ENCODE results near the gene POLR3B.

Gene POLR3B

DNA sequence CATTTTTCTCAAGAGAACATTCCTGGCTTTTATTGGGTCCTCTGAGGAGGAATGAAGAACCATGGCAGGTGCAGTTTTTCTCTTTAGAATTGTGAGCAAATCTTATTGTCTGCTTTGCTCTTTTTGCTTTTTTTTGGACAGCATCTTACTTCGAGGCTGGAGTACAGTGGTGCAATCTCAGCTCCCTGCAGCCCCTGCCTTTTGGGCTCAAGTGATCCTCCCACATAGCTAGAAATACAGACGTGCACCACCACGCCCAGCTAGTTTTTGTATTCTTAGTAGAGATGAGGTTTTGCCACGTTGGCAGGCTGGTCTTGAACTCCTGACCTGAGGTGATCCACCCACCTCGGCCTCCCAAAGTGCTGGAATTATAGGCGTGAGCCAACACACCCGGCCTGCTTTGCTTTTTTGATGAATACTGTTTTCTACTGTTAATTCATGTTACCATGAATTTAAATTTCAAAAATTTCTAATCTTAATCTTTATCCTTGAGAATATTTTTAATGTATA lies 71.5 kb downstream of the POLR3B start:
- ChIA-PET POLR2A (no interaction called here), CTCF (interaction anchor here (1.3 to 1.5 kb wide), 2 partner anchors 10 to 14 kb away, joined by 3 to 5 read pairs; no protein-coding TSS in a partner anchor)
- TF ChIP-seq, protein P1, sequence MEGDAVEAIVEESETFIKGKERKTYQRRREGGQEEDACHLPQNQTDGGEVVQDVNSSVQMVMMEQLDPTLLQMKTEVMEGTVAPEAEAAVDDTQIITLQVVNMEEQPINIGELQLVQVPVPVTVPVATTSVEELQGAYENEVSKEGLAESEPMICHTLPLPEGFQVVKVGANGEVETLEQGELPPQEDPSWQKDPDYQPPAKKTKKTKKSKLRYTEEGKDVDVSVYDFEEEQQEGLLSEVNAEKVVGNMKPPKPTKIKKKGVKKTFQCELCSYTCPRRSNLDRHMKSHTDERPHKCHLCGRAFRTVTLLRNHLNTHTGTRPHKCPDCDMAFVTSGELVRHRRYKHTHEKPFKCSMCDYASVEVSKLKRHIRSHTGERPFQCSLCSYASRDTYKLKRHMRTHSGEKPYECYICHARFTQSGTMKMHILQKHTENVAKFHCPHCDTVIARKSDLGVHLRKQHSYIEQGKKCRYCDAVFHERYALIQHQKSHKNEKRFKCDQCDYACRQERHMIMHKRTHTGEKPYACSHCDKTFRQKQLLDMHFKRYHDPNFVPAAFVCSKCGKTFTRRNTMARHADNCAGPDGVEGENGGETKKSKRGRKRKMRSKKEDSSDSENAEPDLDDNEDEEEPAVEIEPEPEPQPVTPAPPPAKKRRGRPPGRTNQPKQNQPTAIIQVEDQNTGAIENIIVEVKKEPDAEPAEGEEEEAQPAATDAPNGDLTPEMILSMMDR (IDR thresholded peaks at IDR 0.05; ENCODE audit: control extremely low read depth, extremely low read depth, low read depth, missing control alignments), result no peak
- DNase-seq (ENCODE audit: extremely low spot score), result no peak

DNA sequence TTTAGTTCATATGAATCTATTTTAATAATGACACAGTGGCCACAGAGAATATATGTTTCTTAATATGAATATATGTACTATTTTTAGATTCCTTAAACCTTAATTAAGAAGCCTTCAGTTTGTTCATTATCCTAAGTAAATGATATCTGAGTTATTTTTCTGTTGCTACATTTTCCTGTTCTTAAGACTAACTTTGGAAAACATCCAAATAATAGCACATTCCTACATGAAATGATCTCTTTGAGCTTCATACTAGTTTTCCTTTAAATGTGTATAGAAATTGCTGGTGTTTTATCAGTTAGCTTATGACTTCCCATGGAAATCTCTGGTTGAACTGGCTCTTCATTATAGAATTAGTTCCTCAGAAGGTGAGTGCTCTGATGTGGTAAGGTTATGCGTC lies 72.1 kb downstream of the POLR3B start:
- CTCF ChIA-PET, result interaction anchor here (1.5 kb wide), 1 partner anchor 10 kb away, joined by 5 read pairs; no protein-coding TSS in a partner anchor
- POLR2A ChIA-PET, result no interaction called here
- no peak for DNase-seq (ENCODE audit: extremely low spot score)
- TF ChIP-seq, protein P1 (IDR thresholded peaks at IDR 0.05; ENCODE audit: control extremely low read depth, extremely low read depth, low read depth, missing control alignments), result no peak

DNA sequence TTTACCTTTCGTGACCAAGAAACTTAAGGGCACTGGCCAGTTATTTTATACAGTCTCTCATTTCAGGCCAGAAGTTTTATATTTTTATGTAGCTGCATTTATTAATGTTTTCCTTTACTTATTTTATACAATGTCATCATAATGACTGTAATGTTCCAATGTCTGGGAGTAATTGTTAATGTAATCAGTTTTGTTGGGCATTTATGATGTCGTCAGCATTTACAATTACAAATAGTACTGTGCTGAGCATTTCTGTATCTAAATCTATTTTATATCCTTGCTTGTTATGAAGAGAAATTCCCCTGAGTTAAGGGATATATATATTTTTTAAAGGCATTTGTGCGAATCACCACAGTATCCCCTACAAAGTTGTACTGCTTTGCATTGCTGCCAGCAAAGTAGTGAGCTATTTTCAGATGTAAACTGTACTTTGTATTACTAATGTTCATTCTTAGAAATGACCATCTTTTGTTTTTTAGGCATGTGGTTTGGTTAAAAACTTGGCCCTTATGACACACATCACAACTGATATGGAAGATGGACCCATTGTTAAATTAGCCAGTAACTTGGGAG lies 74.4 kb downstream of the POLR3B start:
- ChIA-PET CTCF (interaction anchor here (1.5 to 3.3 kb wide), 2 partner anchors 13 to 15 kb away, joined by 4 to 14 read pairs; no protein-coding TSS in a partner anchor), POLR2A (no interaction called here)
- DNase-seq (ENCODE audit: extremely low spot score), result no peak
- TF ChIP-seq, protein P1 (IDR thresholded peaks at IDR 0.05; ENCODE audit: control extremely low read depth, extremely low read depth, low read depth, missing control alignments), result no peak

DNA sequence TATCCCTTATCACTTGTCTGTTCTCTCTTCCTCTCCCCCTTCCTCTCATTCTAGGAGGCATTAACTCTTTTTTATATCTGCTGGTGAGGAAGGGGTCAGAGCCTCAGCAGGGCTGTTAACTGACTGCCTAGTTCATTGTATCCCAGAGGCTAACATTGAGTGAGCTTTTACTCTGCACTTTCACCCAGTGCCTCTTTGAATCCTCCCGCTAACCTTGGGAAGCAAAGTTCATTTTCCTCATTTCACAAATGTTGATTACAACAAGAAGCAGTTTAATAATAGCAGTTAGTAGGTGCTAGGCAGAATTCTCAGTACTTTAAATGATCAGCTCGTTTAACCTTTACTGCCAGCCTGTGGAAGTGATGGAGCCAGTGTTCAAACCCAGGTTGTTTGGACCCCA lies 75.5 kb downstream of the POLR3B start:
- CTCF ChIA-PET, result interaction anchor here (1.3 to 3.3 kb wide), 3 partner anchors 14 to 46 kb away, joined by 3 to 14 read pairs (median 4); no protein-coding TSS in a partner anchor

DNA sequence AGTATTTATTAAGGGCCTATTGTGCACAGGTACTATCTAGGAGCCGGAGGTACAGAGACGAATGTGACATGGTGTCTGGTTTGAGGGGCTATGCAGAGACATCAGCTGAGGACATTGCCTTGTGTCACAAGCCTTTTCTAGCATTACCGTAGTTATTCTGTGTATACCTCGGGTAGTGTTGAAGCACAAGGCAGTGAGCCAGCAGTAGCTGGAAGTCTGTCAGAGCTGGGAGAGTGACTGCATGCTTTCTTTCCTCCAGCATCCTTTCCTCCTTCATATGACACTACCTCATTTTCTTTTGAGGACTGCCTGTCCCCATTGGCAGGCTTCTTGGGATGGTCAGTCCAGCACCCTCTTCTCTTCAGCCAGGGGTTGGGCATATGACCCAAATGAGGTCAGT lies 77.0 kb downstream of the POLR3B start:
- POLR2A ChIA-PET, result no interaction called here
- TF ChIP-seq, protein P1 (IDR thresholded peaks at IDR 0.05; ENCODE audit: control extremely low read depth, extremely low read depth, low read depth, missing control alignments), result no peak
- no peak for DNase-seq (ENCODE audit: extremely low spot score)
- CTCF ChIA-PET, result interaction anchor here (0.6 kb wide), 1 partner anchor 12 kb away, joined by 3 read pairs; no protein-coding TSS in a partner anchor

More for the DNA sequence above, 75.5 kb downstream of the POLR3B start:
- TF ChIP-seq, protein P1 (IDR thresholded peaks at IDR 0.05; ENCODE audit: control extremely low read depth, extremely low read depth, low read depth, missing control alignments), result no peak
- DNase-seq (ENCODE audit: extremely low spot score), result no peak
- POLR2A ChIA-PET, result no interaction called here

DNA sequence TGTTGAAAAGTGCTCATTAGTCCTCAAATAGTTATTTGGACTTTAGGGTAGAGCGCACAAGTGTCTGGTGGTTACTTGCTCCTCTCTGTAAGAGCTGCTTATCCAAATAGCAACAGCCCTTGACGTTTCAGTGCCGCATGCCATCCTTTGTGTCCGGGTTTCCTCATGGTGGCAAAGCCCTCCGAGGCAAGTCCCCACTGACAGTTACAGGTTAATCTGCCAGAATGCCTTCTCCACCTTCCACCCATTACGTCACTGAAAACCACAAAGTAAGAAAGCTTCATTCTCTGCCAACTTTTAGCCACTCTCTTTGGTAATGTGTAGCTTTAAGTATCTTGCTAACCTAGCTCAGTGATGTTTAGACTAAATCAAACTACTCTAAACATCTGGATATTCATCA lies 78.6 kb downstream of the POLR3B start:
- no peak for DNase-seq (ENCODE audit: extremely low spot score)
- TF ChIP-seq, protein P1 (IDR thresholded peaks at IDR 0.05; ENCODE audit: control extremely low read depth, extremely low read depth, low read depth, missing control alignments), result no peak
- ChIA-PET CTCF (interaction anchor here (1.1 to 1.5 kb wide), 2 partner anchors 11 to 19 kb away, joined by 3 to 4 read pairs; no protein-coding TSS in a partner anchor), POLR2A (no interaction called here)

All from GM10248 (cell line).